ENCODE measurements around the gene MYOG. TPM values are rescaled to one million over a fixed set of nuclear protein-coding genes. Genes with fewer than 3 reads are reported as not detected.

MYOG gene
- total and polyA plus RNA-seq, 10 donors = not detected

DNA sequence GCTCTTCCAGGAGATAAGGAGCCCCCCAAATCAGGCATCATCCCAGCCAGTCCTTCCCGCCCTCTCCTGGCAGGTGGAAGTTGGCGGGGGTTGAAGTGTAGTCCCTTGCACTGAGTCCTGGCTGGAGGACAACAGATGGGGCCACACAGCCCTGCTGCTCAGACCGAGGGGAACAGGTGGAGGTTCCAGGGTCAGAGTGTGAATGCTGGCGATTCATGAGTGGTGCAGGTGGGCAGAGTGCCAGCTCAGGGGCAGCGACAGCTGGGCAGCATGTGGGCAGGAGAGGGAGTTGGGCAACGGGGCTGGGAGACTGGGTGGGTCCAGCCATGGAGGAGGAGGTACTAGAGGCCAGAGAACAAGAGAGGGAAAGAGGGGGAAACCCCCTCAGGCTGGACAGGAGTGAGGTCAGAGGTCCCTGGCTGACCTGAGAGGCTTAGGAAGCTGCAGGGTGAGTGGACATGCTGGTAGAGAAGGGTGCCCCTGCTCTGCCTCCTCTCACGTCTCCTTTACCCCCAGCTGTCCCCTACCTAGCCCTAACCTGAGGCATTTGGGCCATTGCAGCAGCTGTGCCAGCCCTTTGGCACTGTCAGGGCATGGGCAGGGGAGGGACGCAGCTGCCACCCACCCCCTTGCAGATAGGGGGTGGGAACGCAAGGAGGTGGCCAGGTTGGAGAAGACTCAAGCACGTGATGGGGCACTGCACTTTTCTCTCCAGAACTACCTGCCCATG is 30.4 kb upstream of the MYOG start:
- Histone ChIP-seq H3K4me1 (peaks cover 0 to 14% (median 2%) of the 10 kb centered on the region in 6 donors), H3K9me3 (no peaks in the 10 kb centered on the region), H3K4me3 (no peak overlapping the region), H3K36me3 (no peaks in the 10 kb centered on the region), H3K27ac (no peak overlapping the region), H3K27me3 (replicated peaks in 1 of 7) (peaks cover 0 to 59% (median 12%) of the 10 kb centered on the region in 7 donors)
- TF ChIP-seq POLR2AphosphoS5 (IDR thresholded peaks at IDR 0.05) (no peak), POLR2A (IDR thresholded peaks at IDR 0.05) (no peak)
- TF ChIP-seq, protein P1, sequence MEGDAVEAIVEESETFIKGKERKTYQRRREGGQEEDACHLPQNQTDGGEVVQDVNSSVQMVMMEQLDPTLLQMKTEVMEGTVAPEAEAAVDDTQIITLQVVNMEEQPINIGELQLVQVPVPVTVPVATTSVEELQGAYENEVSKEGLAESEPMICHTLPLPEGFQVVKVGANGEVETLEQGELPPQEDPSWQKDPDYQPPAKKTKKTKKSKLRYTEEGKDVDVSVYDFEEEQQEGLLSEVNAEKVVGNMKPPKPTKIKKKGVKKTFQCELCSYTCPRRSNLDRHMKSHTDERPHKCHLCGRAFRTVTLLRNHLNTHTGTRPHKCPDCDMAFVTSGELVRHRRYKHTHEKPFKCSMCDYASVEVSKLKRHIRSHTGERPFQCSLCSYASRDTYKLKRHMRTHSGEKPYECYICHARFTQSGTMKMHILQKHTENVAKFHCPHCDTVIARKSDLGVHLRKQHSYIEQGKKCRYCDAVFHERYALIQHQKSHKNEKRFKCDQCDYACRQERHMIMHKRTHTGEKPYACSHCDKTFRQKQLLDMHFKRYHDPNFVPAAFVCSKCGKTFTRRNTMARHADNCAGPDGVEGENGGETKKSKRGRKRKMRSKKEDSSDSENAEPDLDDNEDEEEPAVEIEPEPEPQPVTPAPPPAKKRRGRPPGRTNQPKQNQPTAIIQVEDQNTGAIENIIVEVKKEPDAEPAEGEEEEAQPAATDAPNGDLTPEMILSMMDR (IDR thresholded peaks at IDR 0.05 in 8 of 11, conservative IDR thresholded peaks at IDR 0.05 in 3 of 11) = no peak
- 69 to 82% (median 74%) methylated on average over 10 of the region's 10 CpGs for WGBS, 5 donors
- intact Hi-C loops (cut with DNase I; ENCODE audit: low total_unique reads) = loop anchor here (5.0 kb wide), 1 partner anchor 101 kb away; no protein-coding TSS in a partner anchor
- no peak for DNase-seq

DNA sequence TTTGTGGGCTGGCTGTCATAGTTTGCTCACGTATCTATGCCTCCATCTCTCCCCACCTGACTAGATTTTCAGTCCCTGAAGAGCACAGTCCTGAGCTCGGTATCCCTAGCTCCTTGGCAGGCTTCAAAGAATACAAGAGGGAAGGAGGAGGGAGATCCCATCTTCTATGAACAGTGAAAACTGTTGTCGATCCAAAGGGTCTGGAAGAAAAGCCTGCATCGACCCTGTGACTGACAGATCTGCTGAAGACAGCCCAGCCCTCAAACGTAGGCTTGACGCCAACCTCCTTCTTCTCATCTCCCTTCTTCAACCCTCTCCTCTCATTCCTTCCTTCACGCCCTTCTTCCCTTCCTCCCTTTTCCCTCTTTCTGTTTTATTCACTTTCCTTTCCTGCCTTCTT is 28.4 kb upstream of the MYOG start:
- Histone ChIP-seq H3K4me3 (no peak overlapping the region), H3K36me3 (no peaks in the 10 kb centered on the region), H3K9me3 (no peaks in the 10 kb centered on the region), H3K27ac (no peak overlapping the region), H3K27me3 (replicated peaks in 1 of 7) (peaks cover 0 to 50% (median 12%) of the 10 kb centered on the region in 7 donors), H3K4me1 (peaks cover 0 to 10% (median 2%) of the 10 kb centered on the region in 6 donors)
- WGBS, 5 donors = 69 to 87% (median 81%) methylated on average over 7 of the region's 7 CpGs
- DNase-seq = no peak
- no peak for TF ChIP-seq POLR2AphosphoS5 (IDR thresholded peaks at IDR 0.05)
- TF ChIP-seq POLR2A (IDR thresholded peaks at IDR 0.05) = no peak
- TF ChIP-seq, protein P1 (IDR thresholded peaks at IDR 0.05 in 8 of 11, conservative IDR thresholded peaks at IDR 0.05 in 3 of 11) = no peak
- intact Hi-C loops (cut with DNase I; ENCODE audit: low total_unique reads) = no loop called here

DNA sequence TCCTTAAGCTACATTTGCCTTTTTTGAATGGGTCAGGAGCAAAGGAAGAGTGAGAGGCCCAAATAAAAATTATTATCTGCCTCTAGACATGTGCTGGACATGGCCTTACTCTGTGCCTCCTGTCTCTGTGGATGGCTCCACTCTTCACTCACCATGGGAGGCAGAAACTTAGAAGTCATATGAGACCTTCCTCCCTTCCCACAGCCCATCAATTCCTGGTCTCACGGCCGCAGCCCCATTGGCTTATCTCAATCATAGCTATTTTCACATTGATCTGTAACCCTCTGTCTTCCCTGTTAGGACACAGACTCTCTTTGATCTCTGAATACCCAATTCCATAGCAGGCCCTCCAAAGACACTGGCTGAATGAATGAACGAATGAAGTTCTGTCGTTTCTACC is 27.5 kb upstream of the MYOG start:
- no peak overlapping the region for H3K27ac ChIP-seq
- no peaks in the 10 kb centered on the region for H3K9me3 ChIP-seq
- TF ChIP-seq POLR2AphosphoS5 (IDR thresholded peaks at IDR 0.05) (no peak), POLR2A (IDR thresholded peaks at IDR 0.05) (no peak)
- TF ChIP-seq, protein P1 (IDR thresholded peaks at IDR 0.05 in 8 of 11, conservative IDR thresholded peaks at IDR 0.05 in 3 of 11) = no peak
- peaks cover 0 to 9% (median 2%) of the 10 kb centered on the region in 6 donors for H3K4me1 ChIP-seq
- 55 to 87% (median 75%) methylated on average over 4 of the region's 4 CpGs for WGBS, 5 donors
- intact Hi-C loops (cut with DNase I; ENCODE audit: low total_unique reads) = no loop called here
- DNase-seq = no peak
- H3K4me3 ChIP-seq = no peak overlapping the region
- no peaks in the 10 kb centered on the region for H3K36me3 ChIP-seq
- peaks cover 0 to 49% (median 12%) of the 10 kb centered on the region in 7 donors for H3K27me3 ChIP-seq (replicated peaks in 1 of 7)

DNA sequence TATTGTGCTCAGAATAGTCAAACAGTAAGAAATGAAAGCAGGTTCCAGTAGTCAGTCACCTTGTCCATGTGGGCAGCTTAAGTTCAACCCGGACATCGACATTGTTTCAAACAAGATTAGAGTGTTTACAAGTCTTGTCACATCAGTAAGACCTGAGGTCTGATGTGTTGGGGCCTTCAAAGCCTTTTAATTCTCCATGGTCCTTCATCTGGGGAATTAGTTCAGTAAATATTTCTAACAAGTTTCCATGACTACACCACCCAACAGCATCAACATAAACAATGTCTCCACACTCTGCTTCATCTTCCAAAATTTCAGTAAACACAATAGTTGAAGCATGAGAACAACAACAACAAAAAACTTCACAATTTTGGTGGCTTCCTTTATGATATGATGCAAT is 26.7 kb upstream of the MYOG start:
- Histone ChIP-seq H3K4me3 (no peak overlapping the region), H3K4me1 (peaks cover 0 to 2% (median 0%) of the 10 kb centered on the region in 6 donors), H3K9me3 (no peaks in the 10 kb centered on the region), H3K36me3 (no peaks in the 10 kb centered on the region), H3K27ac (no peak overlapping the region), H3K27me3 (replicated peaks in 1 of 7) (peaks cover 0 to 49% (median 5%) of the 10 kb centered on the region in 7 donors)
- 37 to 78% (median 65%) methylated on average over 2 of the region's 2 CpGs for WGBS, 5 donors
- no peak for DNase-seq
- intact Hi-C loops (cut with DNase I; ENCODE audit: low total_unique reads) = no loop called here
- TF ChIP-seq, protein P1 (IDR thresholded peaks at IDR 0.05 in 8 of 11, conservative IDR thresholded peaks at IDR 0.05 in 3 of 11) = no peak
- TF ChIP-seq POLR2AphosphoS5 (IDR thresholded peaks at IDR 0.05) (no peak), POLR2A (IDR thresholded peaks at IDR 0.05) (no peak)

All from spleen (tissue), 11 donors.